Measurements from ENCODE around the gene TRIM5. TPM values are rescaled to one million over a fixed set of nuclear protein-coding genes. Genes with fewer than 3 reads are reported as not detected.
"Not testable (repeated sequence)": the region's sequence is repeated elsewhere in the genome, so short reads cannot be mapped to it uniquely, and the experiment has no call there.

TRIM5 gene
- total RNA-seq, 4 donors from 2014 or later: 12.3 to 21.7 (median 16.8) TPM

GRCh38 chr11:5700421-5701054 is 15.7 kb upstream of the TRIM5 start:
- H3K27me3 ChIP-seq: no peaks in the 10 kb centered on the region
- 89% methylated on average over 10 of the region's 10 CpGs for WGBS
- no peak overlapping the region for H3K27ac ChIP-seq
- DNase-seq (ENCODE audit: low spot score in 2 of 2): no peak
- no peak overlapping the region for H3K4me3 ChIP-seq
- TF ChIP-seq EP300 (IDR thresholded peaks at IDR 0.05) (no peak), CTCF (IDR thresholded peaks at IDR 0.05) (no peak), POLR2AphosphoS5 (IDR thresholded peaks at IDR 0.05) (no peak), POLR2A (IDR thresholded peaks at IDR 0.05) (no peak)
- no peaks in the 10 kb centered on the region for H3K9me3 ChIP-seq
- H3K36me3 ChIP-seq: peaks cover 41% of the 10 kb centered on the region
- H3K4me1 ChIP-seq: no peaks in the 10 kb centered on the region

DNA sequence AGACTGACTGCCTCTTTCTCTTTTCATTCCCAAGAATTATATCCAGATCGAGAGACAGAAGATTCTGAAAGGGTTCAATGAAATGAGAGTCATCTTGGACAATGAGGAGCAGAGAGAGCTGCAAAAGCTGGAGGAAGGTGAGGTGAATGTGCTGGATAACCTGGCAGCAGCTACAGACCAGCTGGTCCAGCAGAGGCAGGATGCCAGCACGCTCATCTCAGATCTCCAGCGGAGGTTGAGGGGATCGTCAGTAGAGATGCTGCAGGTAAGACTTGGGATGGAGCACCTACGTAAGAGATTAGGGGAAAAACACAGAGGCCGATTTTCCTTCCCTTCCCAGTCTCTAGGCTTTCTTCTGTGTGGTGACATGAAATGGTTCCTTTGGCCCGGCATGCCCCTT is 13.4 kb upstream of the TRIM5 start:
- H3K27ac ChIP-seq: no peak overlapping the region
- TF ChIP-seq POLR2AphosphoS5 (IDR thresholded peaks at IDR 0.05): no peak
- H3K36me3 ChIP-seq: peaks cover 32% of the 10 kb centered on the region
- no peak overlapping the region for H3K4me3 ChIP-seq
- no peaks in the 10 kb centered on the region for H3K27me3 ChIP-seq
- no peaks in the 10 kb centered on the region for H3K9me3 ChIP-seq
- H3K4me1 ChIP-seq: peaks cover 3% of the 10 kb centered on the region
- WGBS: 92% methylated on average over 7 of the region's 7 CpGs
- DNase-seq (ENCODE audit: low spot score in 2 of 2): no peak

- H3K27ac ChIP-seq: no peak overlapping the region
- TF ChIP-seq CTCF (IDR thresholded peaks at IDR 0.05): no peak
- no peak for TF ChIP-seq POLR2AphosphoS5 (IDR thresholded peaks at IDR 0.05)
- no peak for TF ChIP-seq POLR2A (IDR thresholded peaks at IDR 0.05)
- TF ChIP-seq EP300 (IDR thresholded peaks at IDR 0.05): no peak
- DNase-seq (ENCODE audit: low spot score in 2 of 2): no peak
- WGBS: 80% methylated on average over 2 of the region's 2 CpGs
- H3K27me3 ChIP-seq: no peaks in the 10 kb centered on the region
- no peak overlapping the region for H3K4me3 ChIP-seq
- peaks cover 29% of the 10 kb centered on the region for H3K36me3 ChIP-seq
- peaks cover 14% of the 10 kb centered on the region for H3K4me1 ChIP-seq
- no peaks in the 10 kb centered on the region for H3K9me3 ChIP-seq
Measured at GRCh38 chr11:5696210-5696609, 11.3 kb upstream of the TRIM5 start.

DNA sequence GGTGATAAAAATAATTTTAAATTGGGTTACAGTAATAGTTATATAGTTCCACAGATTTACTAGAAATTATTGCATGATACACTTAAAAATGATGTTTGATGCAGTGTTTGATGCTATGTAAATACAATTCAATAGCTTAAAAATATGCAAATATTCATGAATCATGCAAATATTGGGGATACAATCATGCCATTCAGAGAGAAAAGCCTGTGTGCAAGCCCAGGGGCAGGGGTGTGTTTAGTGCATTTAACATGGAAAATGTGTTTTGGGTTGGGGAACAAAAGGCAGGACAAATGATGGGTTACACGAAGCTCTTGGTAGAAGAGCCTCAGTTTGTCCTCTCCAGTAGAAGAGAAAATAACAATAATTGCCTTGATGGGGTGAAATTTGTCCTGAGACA is 10.7 kb upstream of the TRIM5 start:
- 63% methylated on average over 1 of the region's 1 CpG for WGBS
- peaks cover 18% of the 10 kb centered on the region for H3K4me1 ChIP-seq
- no peaks in the 10 kb centered on the region for H3K9me3 ChIP-seq
- no peak overlapping the region for H3K4me3 ChIP-seq
- no peak overlapping the region for H3K27ac ChIP-seq
- no peaks in the 10 kb centered on the region for H3K27me3 ChIP-seq
- no peak for DNase-seq (ENCODE audit: low spot score in 2 of 2)
- TF ChIP-seq POLR2AphosphoS5 (IDR thresholded peaks at IDR 0.05): no peak
- TF ChIP-seq POLR2A (IDR thresholded peaks at IDR 0.05): no peak
- H3K36me3 ChIP-seq: peaks cover 29% of the 10 kb centered on the region

- TF ChIP-seq EP300 (IDR thresholded peaks at IDR 0.05) (no peak), POLR2AphosphoS5 (IDR thresholded peaks at IDR 0.05) (no peak), POLR2A (IDR thresholded peaks at IDR 0.05) (no peak), CTCF (IDR thresholded peaks at IDR 0.05) (no peak)
- Histone ChIP-seq H3K4me1 (peaks cover 24% of the 10 kb centered on the region), H3K27ac (no peak overlapping the region), H3K4me3 (no peak overlapping the region), H3K36me3 (peaks cover 29% of the 10 kb centered on the region), H3K9me3 (no peaks in the 10 kb centered on the region), H3K27me3 (no peaks in the 10 kb centered on the region)
- 85% methylated on average over 1 of the region's 1 CpG for WGBS
- no peak for DNase-seq (ENCODE audit: low spot score in 2 of 2)
Measured at GRCh38 chr11:5694642-5695041, 9.8 kb upstream of the TRIM5 start.

- Histone ChIP-seq H3K27ac (no peak overlapping the region), H3K36me3 (peaks cover 12% of the 10 kb centered on the region), H3K4me3 (peak overlapping the region; percentile 49), H3K27me3 (no peaks in the 10 kb centered on the region), H3K4me1 (peaks cover 36% of the 10 kb centered on the region), H3K9me3 (no peaks in the 10 kb centered on the region)
- TF ChIP-seq POLR2A (IDR thresholded peaks at IDR 0.05) (no peak), EP300 (IDR thresholded peaks at IDR 0.05) (no peak), POLR2AphosphoS5 (IDR thresholded peaks at IDR 0.05) (no peak), CTCF (IDR thresholded peaks at IDR 0.05) (no peak)
- no peak for DNase-seq (ENCODE audit: low spot score in 2 of 2)
- 74% methylated on average over 3 of the region's 3 CpGs for WGBS
Measured at GRCh38 chr11:5691964-5692361, 7.1 kb upstream of the TRIM5 start.

GRCh38 chr11:5691238-5691963 is 6.5 kb upstream of the TRIM5 start:
- H3K36me3 ChIP-seq; DNase-seq (ENCODE audit: low spot score in 2 of 2); H3K9me3 ChIP-seq; H3K27me3 ChIP-seq: not testable (repeated sequence)
- Histone ChIP-seq H3K27ac (peak overlapping the region; percentile 87), H3K4me1 (peaks cover 36% of the 10 kb centered on the region), H3K4me3 (peak overlapping the region; percentile 49)
- 69% methylated on average over 12 of the region's 12 CpGs for WGBS
